HG03521 (cell line): ENCODE data around the gene PCSK2.

Experiments used
- ATAC-seq: cut with Tn5 transposase; IDR thresholded peaks from one replicate; pipeline ENCODE4 v1.9.1; 2021; ENCODE audit warnings: mild to moderate bottlenecking, moderate library complexity; ENCODE audit not compliant: unreplicated experiment

Gene PCSK2

GRCh38 chr20:17500826-17501225 lies 274.0 kb downstream of the PCSK2 start:
- no peak for ATAC-seq

GRCh38 chr20:17501701-17502100 lies 274.9 kb downstream of the PCSK2 start:
- ATAC-seq = no peak

- no peak for ATAC-seq
Observed at GRCh38 chr20:17502105-17502504, 275.3 kb downstream of the PCSK2 start.

- no peak for ATAC-seq
Observed at GRCh38 chr20:17503301-17504065, 276.6 kb downstream of the PCSK2 start.

- no peak for ATAC-seq
Observed at GRCh38 chr20:17504066-17504897, 277.4 kb downstream of the PCSK2 start.

- ATAC-seq = peak; percentile 53
Observed at GRCh38 chr20:17504898-17505635, 278.2 kb downstream of the PCSK2 start.

GRCh38 chr20:17505636-17506517 lies 279.0 kb downstream of the PCSK2 start:
- ATAC-seq = peak; percentile 11

- no peak for ATAC-seq
Observed at GRCh38 chr20:17507032-17507431, 280.2 kb downstream of the PCSK2 start.

- ATAC-seq = no peak
Observed at GRCh38 chr20:17507531-17507930, 280.7 kb downstream of the PCSK2 start.

GRCh38 chr20:17508756-17509155 lies 281.9 kb downstream of the PCSK2 start:
- ATAC-seq = no peak

GRCh38 chr20:17510548-17510947 lies 283.7 kb downstream of the PCSK2 start:
- no peak for ATAC-seq

- no peak for ATAC-seq
Observed at GRCh38 chr20:17511401-17511800, 284.6 kb downstream of the PCSK2 start.

- ATAC-seq = no peak
Observed at GRCh38 chr20:17513939-17514338, 287.1 kb downstream of the PCSK2 start.

GRCh38 chr20:17515053-17515452 lies 288.2 kb downstream of the PCSK2 start:
- no peak for ATAC-seq

GRCh38 chr20:17518339-17519052 lies 291.7 kb downstream of the PCSK2 start:
- ATAC-seq = no peak

- no peak for ATAC-seq
Observed at GRCh38 chr20:17519606-17520285, 292.9 kb downstream of the PCSK2 start.

- ATAC-seq = no peak
Observed at GRCh38 chr20:17520583-17520982, 293.7 kb downstream of the PCSK2 start.

- ATAC-seq = no peak
Observed at GRCh38 chr20:17522528-17522927, 295.7 kb downstream of the PCSK2 start.

- no peak for ATAC-seq
Observed at GRCh38 chr20:17523326-17523725, 296.5 kb downstream of the PCSK2 start.
